GM12878 (cell line): Measurements from ENCODE around the gene IFNA2. TPM values are rescaled to one million over a fixed set of nuclear protein-coding genes. Genes with fewer than 3 reads are reported as not detected.

Experiments used
- ASH2L ChIP-seq: fragments of 300-600, 200-600 bp; sonication (generic); IDR thresholded peaks from 2 replicates; pipeline ENCODE4 v1.6.1; 2017; ENCODE audit warnings: low read depth, mild to moderate bottlenecking, borderline replicate concordance
- ATF7 ChIP-seq: fragments of 450-650 bp; IDR thresholded peaks from 2 replicates; pipeline ENCODE4 v1.6.1; 2016; ENCODE audit warnings: low read depth, mild to moderate bottlenecking
- BMI1 ChIP-seq: fragments of 450-650 bp; IDR thresholded peaks from 2 replicates; pipeline ENCODE4 v1.6.1; 2016; ENCODE audit warnings: mild to moderate bottlenecking, moderate library complexity, borderline replicate concordance
- CHD1 ChIP-seq: IDR thresholded peaks from 2 replicates; pipeline ENCODE4 v1.6.1; 2012; ENCODE audit warnings: low read depth, low read length, improper control_type of control experiment
- CREB1 ChIP-seq: IDR thresholded peaks from 2 replicates; pipeline ENCODE4 v1.6.1; 2012; ENCODE audit warnings: low read depth, mild to moderate bottlenecking, inconsistent platforms
- CREM ChIP-seq: IDR thresholded peaks from 2 replicates; pipeline ENCODE4 v1.6.1; 2014; ENCODE audit warnings: antibody characterized with exemption, low read depth
- E4F1 ChIP-seq: fragments of 450-650 bp; IDR thresholded peaks from 2 replicates; pipeline ENCODE4 v1.6.1; 2018; ENCODE audit warnings: borderline replicate concordance, mild to moderate bottlenecking; ENCODE audit not compliant: partially characterized antibody
- EED ChIP-seq: sonication (generic); IDR thresholded peaks from 2 replicates; pipeline ENCODE4 v1.6.1; 2016; ENCODE audit warnings: antibody characterized with exemption, low read depth
- GABPA ChIP-seq: IDR thresholded peaks from 2 replicates; pipeline ENCODE4 v1.6.1; 2014; ENCODE audit warnings: antibody characterized with exemption, low read depth, mild to moderate bottlenecking, inconsistent platforms
- HCFC1 ChIP-seq: fragments of 150-350 bp; IDR thresholded peaks from 2 replicates; pipeline ENCODE4 v1.6.1; 2014; ENCODE audit warnings: low read length
- IRF4 ChIP-seq: IDR thresholded peaks from 2 replicates; pipeline ENCODE4 v1.6.1; 2011; ENCODE audit warnings: low read depth, low read length
- JUNB ChIP-seq: IDR thresholded peaks from 2 replicates; pipeline ENCODE4 v1.6.1; 2016; ENCODE audit warnings: antibody characterized with exemption, mild to moderate bottlenecking
- KDM1A ChIP-seq: fragments of 200-600 bp; sonication (generic); IDR thresholded peaks from 2 replicates; pipeline ENCODE4 v1.6.1; 2016; ENCODE audit warnings: borderline replicate concordance
- MAX ChIP-seq: IDR thresholded peaks from 2 replicates; pipeline ENCODE4 v1.6.1; 2012; ENCODE audit warnings: low read depth, low read length, improper control_type of control experiment
- MTA3 ChIP-seq: IDR thresholded peaks from 2 replicates; pipeline ENCODE4 v1.6.1; 2012; ENCODE audit warnings: low read length, inconsistent platforms, borderline replicate concordance
- MYB ChIP-seq: fragments of 150-350 bp; IDR thresholded peaks from 2 replicates; pipeline ENCODE4 v1.6.1; 2014; ENCODE audit warnings: mild to moderate bottlenecking, low read depth, low read length, borderline replicate concordance
- NR2C1 ChIP-seq: fragments of 450-650 bp; IDR thresholded peaks from 2 replicates; pipeline ENCODE4 v1.6.1; 2017; ENCODE audit warnings: antibody characterized with exemption, mild to moderate bottlenecking, moderate library complexity
- NR2F1 ChIP-seq: fragments of 450-650 bp; conservative IDR thresholded peaks from 2 replicates; pipeline ENCODE4 v1.6.1; 2017; ENCODE audit warnings: mild to moderate bottlenecking
- PAX5 ChIP-seq: IDR thresholded peaks from 2 replicates; pipeline ENCODE4 v1.6.1; 2011; ENCODE audit warnings: low read depth, low read length, borderline replicate concordance
- PKNOX1 ChIP-seq: fragments of 450-650 bp; IDR thresholded peaks from 2 replicates; pipeline ENCODE4 v1.6.1; 2016; ENCODE audit warnings: mild to moderate bottlenecking
- RB1 ChIP-seq: fragments of 450-650 bp; formaldehyde crosslinking; IDR thresholded peaks from 2 replicates; pipeline ENCODE4 v1.6.1; 2017; ENCODE audit warnings: mild to moderate bottlenecking, borderline replicate concordance
- SIX5 ChIP-seq: IDR thresholded peaks from 2 replicates; pipeline ENCODE4 v1.6.1; 2011; ENCODE audit warnings: mild to moderate bottlenecking, low read depth, low read length, moderate library complexity; ENCODE audit not compliant: severe bottlenecking
- SMAD5 ChIP-seq: IDR thresholded peaks from 2 replicates; pipeline ENCODE4 v1.6.1; 2016; ENCODE audit warnings: antibody characterized with exemption, low read depth
- SREBF1 ChIP-seq: IDR thresholded peaks from 2 replicates; pipeline ENCODE4 v1.6.1; 2012; ENCODE audit warnings: mild to moderate bottlenecking, low read length
- STAT3 ChIP-seq: IDR thresholded peaks from 2 replicates; pipeline ENCODE4 v1.6.1; 2011; ENCODE audit warnings: low read depth, low read length, improper control_type of control experiment
- YY1 ChIP-seq: IDR thresholded peaks from 2 replicates; pipeline ENCODE4 v1.6.1; 2011; ENCODE audit warnings: low read depth, mild to moderate bottlenecking, low read length
- ZBED1 ChIP-seq: IDR thresholded peaks from 2 replicates; pipeline ENCODE4 v1.6.1; 2016; ENCODE audit warnings: borderline replicate concordance
- ZNF217 ChIP-seq: fragments of 450-650 bp; IDR thresholded peaks from 2 replicates; pipeline ENCODE4 v1.6.1; 2017; ENCODE audit warnings: antibody characterized with exemption, mild to moderate bottlenecking
- ZNF274 ChIP-seq: IDR thresholded peaks from one replicate; pipeline ENCODE4 v1.8.0; 2011; ENCODE audit not compliant: insufficient read length, insufficient read depth
- polyA plus RNA-seq, 11 experiments: library from polyadenylated mRNA; depleted of rRNA in 4 of 11; unstranded in 6 of 11; stranded (reverse) in 5 of 11; fragments of >200 nt; fragmentation: Nextera tagmentation in 4 of 11; fragmentation: Illumina TruSeq in 1 of 11; extraction: Ambion mirVana in 4 of 11; extraction: Trizol in 1 of 11; gene quantifications; 1 replicate in 1 of 11; 2 replicates in 10 of 11; pipeline versions ENCODE4 v1.2.1 to v1.2.3, GENCODE V29; 2011 to 2016; ENCODE audit warnings: inconsistent platforms in 2 of 11, missing spikeins in 2 of 11, low read depth in 1 of 11
- total RNA-seq, 4 experiments: library from RNA; depleted of rRNA in 3 of 4; stranded (reverse); fragments of >200 nt in 3 of 4; fragmentation: Illumina TruSeq in 1 of 4; extraction: Trizol in 1 of 4; gene quantifications; 2 replicates each; pipeline versions ENCODE4 v1.2.1 to v1.2.3, GENCODE V29; 2013 to 2021

The IFNA2 gene
- total and polyA plus RNA-seq, 10 of the 15 experiments (the other 5 are each of a cell fraction or from before 2014, with no cell fraction given) = 0.26 to 2.8 (median 0.66) TPM; not detected in 2

GRCh38 chr9:21381448-21382339 lies 3.5 kb downstream of the IFNA2 start (continued):
- no peak for TF ChIP-seq E4F1
- TF ChIP-seq ZBED1 = peak; percentile 84
- TF ChIP-seq SMAD5 = no peak
- TF ChIP-seq MAX = 0 out of 2 replicates have a peak, but pooled peaks have one; percentile 33
- TF ChIP-seq BMI1 = peak; percentile 84
- peak; percentile 98; the same call in 1 of the 2 replicates for TF ChIP-seq RB1
- TF ChIP-seq HCFC1 = no peak
- peak; percentile 84 for TF ChIP-seq PKNOX1
- TF ChIP-seq STAT3 = no peak
- TF ChIP-seq PAX5 = 0 out of 2 replicates have a peak, but pooled peaks have one; percentile 52
- TF ChIP-seq YY1 = peak; percentile 52; the same call in 1 of the 2 replicates
- peak; percentile 65; the same call in 1 of the 2 replicates for TF ChIP-seq GABPA
- TF ChIP-seq EED = peak; percentile 90
- TF ChIP-seq MTA3 = peak; percentile 51; the same call in 1 of the 2 replicates
- peak; percentile 96 for TF ChIP-seq JUNB
- TF ChIP-seq MYB = peak; percentile 77
- TF ChIP-seq SIX5 = no peak
- peak; percentile 80 for TF ChIP-seq CREM
- TF ChIP-seq NR2C1 = no peak
- TF ChIP-seq ASH2L = no peak
- TF ChIP-seq ZNF217 = peak; percentile 53; the same call in 1 of the 2 replicates
- no peak for TF ChIP-seq SREBF1
- TF ChIP-seq CHD1 = no peak
- TF ChIP-seq ATF7 = peak; percentile 98
- no peak for TF ChIP-seq ZNF274
- TF ChIP-seq CREB1 = peak; percentile 82
- TF ChIP-seq IRF4 = peak; percentile 68
- TF ChIP-seq NR2F1 = no peak; the same call in 1 of the 2 replicates
- TF ChIP-seq KDM1A = no peak
